Breast epithelium (tissue), 4 donors: ENCODE data around the gene TNS1. TPM values are rescaled to one million over a fixed set of nuclear protein-coding genes. Genes with fewer than 3 reads are reported as not detected.

Experiments
- DNase-seq, 2 donors: peaks; one replicate each; pipeline ENCODE4 v3.0.0-alpha.2; 2019; ENCODE audit warnings: low spot score in 2 of 2
- H3K27ac ChIP-seq, 2 donors: fragments of 200-600 bp; sonication (generic) in 1 of 2; one replicate each; pipeline ENCODE4 v1.5.1; 2016 to 2019; ENCODE audit warnings: mild to moderate bottlenecking in 1 of 2
- H3K27me3 ChIP-seq, 2 donors: fragments of 200-600 bp; sonication (generic) in 1 of 2; one replicate each; pipeline versions ENCODE4 v1.5.1 to v1.6.0; 2017 to 2019; ENCODE audit warnings: control low read depth in 1 of 2, mild to moderate bottlenecking in 1 of 2
- H3K36me3 ChIP-seq: fragments of 200-600 bp; one replicate; pipeline ENCODE4 v1.5.1; 2019
- H3K4me1 ChIP-seq, 2 donors: fragments of 200-600 bp; sonication (generic); one replicate each; pipeline ENCODE4 v1.5.1; 2016 to 2019; ENCODE audit warnings: control low read depth in 1 of 2
- H3K4me3 ChIP-seq, 3 donors: fragments of 200-600 bp; sonication (generic); 1 replicate in 2 of 3; 2 replicates in 1 of 3; pipeline ENCODE4 v1.5.1; 2016 to 2019; ENCODE audit warnings: mild to moderate bottlenecking in 3 of 3, moderate library complexity in 2 of 3
- H3K9me3 ChIP-seq, 2 donors: fragments of 200-600 bp; sonication (generic) in 1 of 2; one replicate each; pipeline ENCODE4 v1.5.1; 2016 to 2019; ENCODE audit warnings: control low read depth in 1 of 2
- CTCF ChIP-seq, 3 donors: fragments of 450-650 bp; IDR thresholded peaks; one replicate each; pipeline ENCODE4 v1.5.1; 2016 to 2017; ENCODE audit warnings: antibody characterized with exemption in 3 of 3, mild to moderate bottlenecking in 3 of 3, moderate library complexity in 3 of 3
- POLR2A ChIP-seq: fragments of 450-650 bp; IDR thresholded peaks from one replicate; pipeline ENCODE4 v1.6.1; 2016; ENCODE audit warnings: antibody characterized with exemption, mild to moderate bottlenecking, moderate library complexity
- POLR2AphosphoS5 ChIP-seq, 3 donors: sonication (generic); formaldehyde crosslinking; IDR thresholded peaks; one replicate each; pipeline ENCODE4 v1.6.1; 2017; ENCODE audit warnings: antibody characterized with exemption in 3 of 3
- intact Hi-C: fragments of 100-400 bp; cut with DNase I; formaldehyde crosslinking; loops from one replicate; pipeline ENCODE4 v1.15.1; 2023; ENCODE audit warnings: low total_unique reads
- total RNA-seq, 3 donors: library from RNA; depleted of rRNA; stranded (reverse); fragments of >200 nt; gene quantifications; one replicate each; pipeline ENCODE4 v1.1.0, GENCODE V29; 2016

TNS1 gene
- total RNA-seq, 3 donors from 2014 or later: 141 to 577 (median 154) TPM

- no peak for DNase-seq
- H3K9me3 ChIP-seq: no peaks in the 10 kb centered on the region
- intact Hi-C loops: loop anchor here (5.0 kb wide), 1 partner anchor 758 kb away; the partner anchor contains the start of gene TTLL4
- H3K4me1 ChIP-seq: peaks cover 17 to 48% of the 10 kb centered on the region in 2 donors
- no peak for TF ChIP-seq CTCF (IDR thresholded peaks at IDR 0.05)
- no peak for TF ChIP-seq POLR2AphosphoS5 (IDR thresholded peaks at IDR 0.05)
- no peak for TF ChIP-seq POLR2A
- H3K4me3 ChIP-seq: no peak overlapping the region
- H3K27ac ChIP-seq: peak overlapping the region; percentile 65 to 89
- H3K27me3 ChIP-seq: no peaks in the 10 kb centered on the region
- H3K36me3 ChIP-seq: no peaks in the 10 kb centered on the region
These were observed 48.7 kb downstream of the TNS1 start for GRCh38 chr2:217954051-217954450.

GRCh38 chr2:217953531-217953932 lies 49.3 kb downstream of the TNS1 start:
- Histone ChIP-seq H3K4me3 (no peak overlapping the region), H3K36me3 (no peaks in the 10 kb centered on the region), H3K9me3 (no peaks in the 10 kb centered on the region), H3K4me1 (peaks cover 17 to 50% of the 10 kb centered on the region in 2 donors), H3K27me3 (no peaks in the 10 kb centered on the region), H3K27ac (peak overlapping the region; percentile 65 to 89)
- peak in 1 of 2 donors; percentile 49 for DNase-seq
- TF ChIP-seq POLR2A (no peak), POLR2AphosphoS5 (IDR thresholded peaks at IDR 0.05) (no peak), CTCF (IDR thresholded peaks at IDR 0.05) (no peak)
- intact Hi-C loops: loop anchor here (5.0 kb wide), 1 partner anchor 759 kb away; the partner anchor contains the start of gene TTLL4

GRCh38 chr2:217953011-217953481 lies 49.7 kb downstream of the TNS1 start:
- intact Hi-C loops: loop anchor here (5.0 kb wide), 1 partner anchor 759 kb away; the partner anchor contains the start of gene TTLL4
- Histone ChIP-seq H3K36me3 (no peaks in the 10 kb centered on the region), H3K9me3 (no peaks in the 10 kb centered on the region), H3K4me1 (peaks cover 17 to 50% of the 10 kb centered on the region in 2 donors), H3K27me3 (no peaks in the 10 kb centered on the region), H3K27ac (peak overlapping the region; percentile 65 to 89), H3K4me3 (no peak overlapping the region)
- TF ChIP-seq CTCF (IDR thresholded peaks at IDR 0.05) (no peak), POLR2AphosphoS5 (IDR thresholded peaks at IDR 0.05) (no peak), POLR2A (no peak)
- no peak for DNase-seq

GRCh38 chr2:217952409-217952808 lies 50.4 kb downstream of the TNS1 start:
- Histone ChIP-seq H3K36me3 (no peaks in the 10 kb centered on the region), H3K27ac (peak overlapping the region; percentile 65 to 89), H3K27me3 (no peaks in the 10 kb centered on the region), H3K4me1 (peaks cover 17 to 50% of the 10 kb centered on the region in 2 donors), H3K4me3 (no peak overlapping the region), H3K9me3 (no peaks in the 10 kb centered on the region)
- no peak for TF ChIP-seq POLR2A
- no peak for TF ChIP-seq POLR2AphosphoS5 (IDR thresholded peaks at IDR 0.05)
- TF ChIP-seq CTCF (IDR thresholded peaks at IDR 0.05): no peak
- intact Hi-C loops: loop anchor here (5.0 kb wide), 1 partner anchor 760 kb away; the partner anchor contains the start of gene TTLL4
- DNase-seq: no peak

GRCh38 chr2:217951521-217952247 lies 51.1 kb downstream of the TNS1 start:
- H3K9me3 ChIP-seq: no peaks in the 10 kb centered on the region
- H3K27me3 ChIP-seq: no peaks in the 10 kb centered on the region
- DNase-seq: peak; percentile 27 to 37
- TF ChIP-seq POLR2A: no peak
- TF ChIP-seq CTCF (IDR thresholded peaks at IDR 0.05): no peak
- no peak for TF ChIP-seq POLR2AphosphoS5 (IDR thresholded peaks at IDR 0.05)
- no peak overlapping the region for H3K4me3 ChIP-seq
- no peaks in the 10 kb centered on the region for H3K36me3 ChIP-seq
- peak overlapping the region; percentile 65 to 89 for H3K27ac ChIP-seq
- intact Hi-C loops: loop anchor here (5.0 kb wide), 1 partner anchor 761 kb away; the partner anchor contains the start of gene TTLL4
- peaks cover 17 to 50% of the 10 kb centered on the region in 2 donors for H3K4me1 ChIP-seq
